A204.1 (cell line): ENCODE results near the gene POLR2E.

Source experiments
- FAIRE-seq: peaks from 2 replicates; lab custom pipeline; 2012; peaks lifted over from hg19 to GRCh38; lab: Jason Lieb, UNC

Gene POLR2E

GRCh38 chr19:1110809-1111640 lies 15.8 kb upstream of the POLR2E start:
- FAIRE-seq: no peak

GRCh38 chr19:1109697-1110671 lies 14.8 kb upstream of the POLR2E start:
- FAIRE-seq: no peak

GRCh38 chr19:1109032-1109551 lies 13.9 kb upstream of the POLR2E start:
- no peak for FAIRE-seq

- FAIRE-seq: no peak
Observed at GRCh38 chr19:1108291-1109031, 13.3 kb upstream of the POLR2E start.

GRCh38 chr19:1107661-1108261 lies 12.6 kb upstream of the POLR2E start:
- FAIRE-seq: no peak

DNA sequence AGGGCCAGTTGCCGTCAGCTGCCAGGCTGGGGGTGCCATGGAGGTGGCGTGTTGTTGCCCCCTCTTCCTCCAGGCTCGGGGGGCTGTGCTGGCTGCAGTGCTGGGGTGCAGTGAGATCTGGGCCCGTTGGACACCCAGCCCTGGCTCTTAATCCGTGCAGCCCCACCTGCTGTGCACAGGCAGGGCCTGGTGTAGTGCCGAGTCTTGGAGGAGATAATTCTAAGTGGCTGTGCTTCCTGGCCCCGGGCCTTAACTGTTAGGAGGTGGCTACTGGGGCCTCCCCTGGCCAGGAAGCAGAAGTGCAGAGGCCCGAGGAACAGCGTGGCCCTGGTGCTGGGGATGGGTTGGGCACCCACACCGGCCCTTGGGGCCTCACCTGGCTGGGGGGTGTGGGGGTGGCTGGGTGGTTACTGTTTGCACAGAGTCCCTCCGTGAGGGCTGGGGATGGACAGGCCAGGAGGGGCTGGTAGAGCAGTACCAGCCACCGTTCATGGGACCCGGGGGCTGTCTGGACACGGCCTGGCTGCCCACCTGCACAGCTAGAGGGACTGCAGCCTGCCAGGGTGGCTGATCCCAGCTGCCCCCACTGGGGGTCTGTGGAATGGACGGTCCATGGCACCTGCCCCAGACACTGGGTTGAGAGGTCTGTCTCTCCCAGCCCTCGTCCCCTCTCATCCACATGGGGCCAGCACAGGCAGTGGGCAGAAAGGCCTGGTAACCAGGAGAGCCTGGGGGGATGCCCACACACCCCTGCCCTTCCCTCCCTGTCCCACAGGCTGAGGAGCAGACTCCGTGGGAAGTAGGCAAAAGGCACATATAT lies 11.9 kb upstream of the POLR2E start:
- no peak for FAIRE-seq

- no peak for FAIRE-seq
Observed at GRCh38 chr19:1105873-1106840, 11.0 kb upstream of the POLR2E start.

DNA sequence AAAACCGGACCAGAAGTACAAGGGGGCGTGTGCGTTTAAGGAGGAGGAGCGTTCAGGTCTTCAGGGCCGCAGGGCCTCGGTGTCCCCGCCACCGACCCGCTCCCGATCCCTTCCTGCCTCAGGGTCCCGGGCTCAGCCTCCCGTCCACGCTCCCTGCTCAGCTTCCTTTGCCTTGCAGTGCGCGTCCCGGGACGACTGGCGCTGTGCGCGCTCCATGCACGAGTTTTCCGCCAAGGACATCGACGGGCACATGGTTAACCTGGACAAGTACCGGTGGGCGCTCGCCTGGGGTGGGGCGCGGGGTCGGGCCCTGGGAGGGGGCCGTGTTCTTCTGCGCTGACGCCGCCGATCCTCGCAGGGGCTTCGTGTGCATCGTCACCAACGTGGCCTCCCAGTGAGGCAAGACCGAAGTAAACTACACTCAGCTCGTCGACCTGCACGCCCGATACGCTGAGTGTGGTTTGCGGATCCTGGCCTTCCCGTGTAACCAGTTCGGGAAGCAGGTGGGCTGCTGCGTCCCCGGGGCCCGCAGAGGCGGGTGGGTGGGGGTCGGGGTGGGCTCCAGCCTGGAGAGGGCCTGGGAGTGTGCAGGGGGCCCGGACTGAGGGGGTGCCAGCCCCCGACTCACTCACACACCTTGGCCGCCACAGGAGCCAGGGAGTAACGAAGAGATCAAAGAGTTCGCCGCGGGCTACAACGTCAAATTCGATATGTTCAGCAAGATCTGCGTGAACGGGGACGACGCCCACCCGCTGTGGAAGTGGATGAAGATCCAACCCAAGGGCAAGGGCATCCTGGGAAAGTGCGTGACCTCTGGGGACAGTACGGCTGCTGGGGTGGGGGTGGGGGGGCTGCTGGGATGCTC lies 10.1 kb upstream of the POLR2E start:
- no peak for FAIRE-seq

DNA sequence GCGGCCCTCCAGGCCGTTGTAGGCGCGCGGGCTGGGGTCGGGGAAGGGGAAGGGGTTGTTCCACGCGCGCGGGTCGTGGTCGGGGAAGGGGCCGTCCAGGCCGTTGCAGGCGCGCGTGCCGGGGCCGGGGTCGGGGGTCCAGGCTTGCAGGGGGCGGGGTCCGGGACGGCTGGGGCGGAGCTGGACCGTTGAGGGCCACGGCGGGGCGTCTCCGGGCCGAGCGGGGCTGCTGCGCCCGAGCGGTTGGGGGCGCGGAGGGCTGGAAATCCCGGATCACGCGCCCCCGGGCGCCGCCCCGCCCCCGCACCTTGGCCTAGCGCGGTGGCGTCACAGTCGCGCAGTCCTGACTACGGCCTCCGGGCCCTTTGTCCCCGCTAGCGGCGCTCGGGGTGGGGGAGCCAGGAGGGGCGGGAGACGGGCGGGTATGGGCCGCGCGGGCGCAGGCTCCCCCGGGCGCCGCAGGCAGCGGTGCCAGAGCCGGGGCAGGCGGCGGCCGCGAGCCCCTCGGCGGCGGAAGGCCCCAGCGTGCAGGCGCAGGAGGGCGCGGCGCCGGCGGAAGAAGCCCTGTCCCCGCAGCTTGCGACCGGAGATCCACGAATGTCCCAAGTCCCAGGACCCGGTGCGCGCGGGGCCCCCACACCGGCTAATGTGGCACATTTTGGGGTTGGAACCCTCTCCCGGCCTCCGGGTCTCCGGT lies 9.3 kb upstream of the POLR2E start:
- no peak for FAIRE-seq

DNA sequence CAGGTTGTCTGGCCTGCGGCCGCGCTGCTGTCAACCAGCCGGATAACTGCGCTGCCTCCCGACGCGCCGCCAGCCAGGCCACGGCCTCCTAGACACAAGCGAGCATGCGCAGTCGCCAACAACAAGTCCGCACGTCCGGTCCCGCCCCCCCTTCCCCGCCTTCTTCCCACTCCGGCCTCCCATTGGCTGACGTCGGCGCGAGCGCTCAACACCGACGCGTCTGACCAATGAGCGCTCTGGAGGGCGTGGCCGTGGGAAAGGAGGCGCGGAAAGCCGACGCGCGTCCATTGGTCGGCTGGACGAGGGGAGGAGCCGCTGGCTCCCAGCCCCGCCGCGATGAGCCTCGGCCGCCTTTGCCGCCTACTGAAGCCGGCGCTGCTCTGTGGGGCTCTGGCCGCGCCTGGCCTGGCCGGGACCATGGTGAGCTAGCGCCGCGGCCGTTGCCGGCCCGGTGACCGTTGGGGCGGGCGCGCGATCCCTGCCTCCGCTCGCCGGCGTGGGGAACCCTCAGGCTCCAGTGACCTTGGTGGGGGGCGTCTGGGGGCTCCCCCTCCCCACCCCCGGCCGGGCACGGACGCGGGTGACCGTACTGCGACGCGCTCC lies 8.6 kb upstream of the POLR2E start, which contains the start of gene GPX4:
Gene GPX4, plus strand, starts transcription at position 287 of the 603 bp plus-strand sequence. Its CDS starts 50 bp downstream, at position 337.
- FAIRE-seq: peak; percentile 94

DNA sequence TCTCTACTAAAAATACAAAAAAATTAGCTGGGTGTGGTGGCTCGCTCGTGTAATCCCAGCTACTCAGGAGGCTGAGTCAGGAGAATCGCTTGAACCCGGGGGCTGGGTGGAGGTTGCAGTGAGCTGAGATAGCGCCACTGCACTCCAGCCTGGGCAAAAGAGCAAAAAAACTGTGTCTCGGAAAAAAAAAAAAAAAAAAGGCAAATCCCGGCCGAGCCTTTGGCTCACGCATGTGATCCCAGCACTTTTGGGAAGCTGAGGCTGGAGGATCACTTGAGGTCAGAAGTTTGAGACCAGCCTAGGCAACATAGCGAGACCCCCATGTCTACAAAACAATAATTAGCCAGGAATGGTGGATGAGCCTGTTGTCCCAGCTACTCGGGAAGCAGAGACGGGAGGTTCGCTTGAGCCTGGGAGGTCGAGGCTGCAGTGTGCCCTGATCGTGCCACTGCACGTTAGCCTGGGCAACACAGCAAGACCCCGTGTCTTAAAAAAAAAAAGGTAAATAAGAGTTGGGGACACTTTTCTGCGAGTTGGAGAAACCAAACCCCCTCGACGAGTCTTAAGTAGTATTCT lies 8.0 kb upstream of the POLR2E start:
- FAIRE-seq: no peak

DNA sequence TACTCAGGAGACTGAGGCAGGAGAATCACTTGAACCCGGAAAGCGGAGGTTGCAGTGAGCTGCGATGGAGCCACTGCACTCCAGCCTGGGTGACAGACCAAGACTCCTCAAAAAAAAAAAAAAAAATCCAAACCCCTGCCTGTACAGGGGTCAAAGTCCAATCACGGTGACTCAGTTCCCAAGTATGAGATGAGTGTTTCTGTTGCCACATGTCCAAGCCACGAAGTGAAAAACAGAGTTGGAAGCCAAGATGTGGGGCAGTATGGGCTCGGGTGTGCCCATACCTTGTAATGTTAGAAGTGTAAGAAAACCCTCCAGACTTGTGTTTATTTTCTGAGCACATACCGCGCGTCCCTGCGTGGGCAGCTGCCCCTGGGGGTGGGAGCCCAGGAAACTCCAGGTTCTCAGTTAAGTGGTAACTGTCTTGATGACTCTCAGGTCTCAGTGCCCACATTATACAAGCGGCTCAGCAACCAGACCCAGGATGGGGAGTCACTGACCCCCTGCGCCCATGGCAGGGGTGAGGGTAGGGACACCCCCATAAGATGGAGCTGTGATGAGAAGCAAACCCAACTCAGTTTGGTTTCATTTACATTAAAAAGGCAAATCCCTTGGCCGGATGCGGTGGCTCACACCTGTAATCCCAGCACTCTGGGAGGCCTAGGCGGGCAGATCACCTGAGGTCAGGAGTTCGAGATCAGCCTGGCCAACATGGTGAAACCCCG lies 7.4 kb upstream of the POLR2E start:
- no peak for FAIRE-seq

DNA sequence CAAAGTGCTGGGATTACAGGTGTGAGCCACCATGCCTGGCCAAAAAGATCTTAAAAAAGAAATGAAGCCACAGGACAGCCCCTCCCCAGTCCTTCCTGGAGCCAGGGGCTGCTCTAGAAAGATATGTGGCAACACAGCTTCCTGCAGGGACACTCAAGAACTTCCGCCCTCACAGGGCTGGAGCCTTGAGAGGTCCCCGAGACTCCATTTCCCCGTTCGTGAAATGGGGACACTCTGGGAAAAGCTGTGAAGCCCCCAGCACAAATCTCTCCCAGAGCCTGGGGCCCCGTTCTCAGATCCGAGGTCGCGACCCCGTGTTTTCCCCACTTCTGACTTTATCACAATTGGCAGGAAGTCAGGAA lies 6.1 kb upstream of the POLR2E start:
- FAIRE-seq: no peak

GRCh38 chr19:1098177-1099051 lies 3.2 kb upstream of the POLR2E start:
- no peak for FAIRE-seq

DNA sequence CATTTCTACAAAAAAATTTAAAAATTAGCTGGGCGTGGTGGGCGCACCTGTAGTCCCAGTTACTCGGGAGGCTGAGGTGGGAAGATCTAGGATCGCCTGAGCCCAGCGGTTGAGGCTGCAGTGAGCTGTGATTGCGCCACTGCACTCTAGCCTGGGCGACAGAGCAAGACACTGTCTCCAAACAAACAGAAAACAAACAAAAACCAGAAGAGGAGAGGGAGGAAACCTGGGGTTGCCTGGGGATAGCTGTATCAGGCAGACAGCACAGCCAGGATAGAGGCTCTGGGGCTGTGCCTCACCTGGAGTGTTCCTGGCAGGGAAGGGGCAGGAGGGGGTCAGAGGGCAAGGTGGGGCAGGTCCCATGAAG lies 2.6 kb upstream of the POLR2E start:
- no peak for FAIRE-seq

- FAIRE-seq: no peak
Observed at GRCh38 chr19:1094655-1094977, 559 bp downstream of the POLR2E start.
